ENCODE data around the gene IVD.

- no peak for TF ChIP-seq CTCF (conservative IDR thresholded peaks at IDR 0.05)
- no peak for TF ChIP-seq ZFX (IDR thresholded peaks at IDR 0.05)
These were observed 19.0 kb downstream of the IVD start for GRCh38 chr15:40424483-40425115.
